ENCODE data around the gene ZWINT.

The ZWINT gene

GRCh38 chr10:56360967-56361612 is at the start of gene ZWINT:
TSS of gene ZWINT (minus strand) at chr10:56361259. CDS start at chr10:56361236, 23 bp downstream.
- peak; percentile 97 for DNase-seq
- in situ Hi-C loops (cut with MboI; ENCODE audit: low pct_unique_long_range_greater_than_20kb, low sequenced_read_pairs), result no loop called here

DNA sequence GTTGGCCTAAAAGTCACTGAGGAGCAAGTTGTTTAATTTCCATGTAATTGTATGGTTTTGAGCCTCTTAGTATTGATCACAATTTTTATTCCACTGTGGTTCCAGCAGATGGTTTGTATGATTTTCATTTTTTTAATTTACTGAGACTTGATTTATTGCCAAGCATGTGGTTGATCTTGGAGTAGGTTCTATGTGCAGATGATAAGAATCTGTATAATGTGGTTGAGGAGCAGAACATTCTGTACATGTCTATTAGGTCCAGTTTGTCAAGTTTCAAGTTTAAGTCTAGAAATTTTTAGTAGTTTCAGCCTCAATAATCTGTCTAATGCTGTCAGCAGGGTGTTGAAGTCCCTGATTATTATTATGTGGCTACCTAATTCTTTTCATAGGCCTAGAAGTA is 22.7 kb upstream of the ZWINT start:
- in situ Hi-C loops (cut with MboI; ENCODE audit: low pct_unique_long_range_greater_than_20kb, low sequenced_read_pairs), result no loop called here

GRCh38 chr10:56370217-56371113 is 9.4 kb upstream of the ZWINT start:
- peak; percentile 59 for DNase-seq
- in situ Hi-C loops (cut with MboI; ENCODE audit: low pct_unique_long_range_greater_than_20kb, low sequenced_read_pairs), result no loop called here

More for the DNA sequence above, 22.7 kb upstream of the ZWINT start:
- DNase-seq, result no peak

- no peak for DNase-seq
- in situ Hi-C loops (cut with MboI; ENCODE audit: low pct_unique_long_range_greater_than_20kb, low sequenced_read_pairs), result no loop called here
These were observed 484 bp downstream of the ZWINT start for GRCh38 chr10:56360583-56360966.

DNA sequence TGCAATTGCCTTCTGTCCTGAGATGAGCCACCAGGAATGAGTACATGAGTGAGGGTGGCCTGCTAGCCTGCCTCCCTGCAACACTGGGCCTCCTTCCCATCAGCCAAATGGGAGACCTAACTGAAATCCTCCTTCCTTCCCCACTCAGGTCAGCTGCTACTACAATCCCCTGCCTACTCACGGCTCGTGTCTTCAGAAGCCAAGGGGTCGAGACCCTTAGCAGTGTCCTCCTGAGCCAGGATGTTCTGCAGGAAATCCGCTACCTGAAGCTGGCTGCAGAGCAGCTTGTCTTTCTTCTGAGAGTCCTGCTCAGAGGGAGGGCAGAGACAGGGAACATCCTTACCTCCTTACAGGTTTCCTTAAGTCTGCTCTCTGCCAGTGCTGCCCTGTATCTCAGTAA is 1.2 kb downstream of the ZWINT start:
- in situ Hi-C loops (cut with MboI; ENCODE audit: low pct_unique_long_range_greater_than_20kb, low sequenced_read_pairs), result no loop called here
- no peak for DNase-seq

DNA sequence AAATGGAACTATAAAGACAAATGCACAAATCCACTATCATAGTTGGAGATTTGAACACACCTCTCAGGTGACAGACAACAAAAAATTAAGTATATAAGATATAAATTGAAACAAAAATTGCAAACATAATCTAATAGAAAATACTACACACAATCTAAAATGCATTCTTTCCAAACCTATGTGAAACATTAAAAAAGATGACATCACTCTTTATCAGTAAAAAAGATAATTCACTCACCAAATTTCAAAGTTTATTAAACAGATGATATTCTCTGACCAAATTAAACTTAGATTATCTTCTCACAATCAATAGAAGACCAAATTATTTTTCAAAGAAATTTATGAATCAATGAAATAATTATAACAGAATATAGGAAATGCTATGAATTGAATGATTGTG is 4.0 kb downstream of the ZWINT start:
- in situ Hi-C loops (cut with MboI; ENCODE audit: low pct_unique_long_range_greater_than_20kb, low sequenced_read_pairs), result no loop called here
- no peak for DNase-seq

DNA sequence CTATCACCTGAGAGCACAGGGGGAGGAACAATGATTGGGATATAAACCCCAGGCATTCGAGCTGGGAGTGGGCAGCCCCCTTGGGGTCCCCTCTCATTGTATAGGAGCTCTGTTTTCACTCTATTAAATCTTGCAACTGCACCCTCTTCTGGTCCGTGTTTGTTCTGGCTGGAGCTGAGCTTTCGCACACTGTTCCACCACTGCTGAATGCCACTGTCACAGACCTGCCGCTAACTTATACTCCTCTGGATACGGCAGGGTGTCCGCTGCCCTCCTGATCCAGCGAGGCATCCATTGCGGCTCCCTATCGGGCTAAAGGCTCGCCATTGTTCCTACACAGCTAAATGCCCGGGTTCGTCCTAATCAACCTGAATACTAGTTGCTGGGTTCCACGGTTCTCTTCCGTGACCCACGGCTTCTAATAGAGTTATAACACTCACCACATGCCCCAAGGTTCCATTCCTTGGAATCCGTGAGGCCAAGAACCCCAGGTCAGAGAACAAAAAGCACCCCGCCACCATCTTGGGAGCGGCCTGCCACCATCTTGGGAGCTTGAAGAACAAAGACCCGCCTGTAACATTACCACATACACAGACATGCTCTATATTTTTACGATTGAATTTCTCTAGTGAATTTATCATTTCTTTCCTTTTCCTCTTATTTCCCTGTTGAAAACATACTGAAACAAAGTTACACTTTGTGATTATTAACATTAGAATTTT is 9.0 kb downstream of the ZWINT start:
- DNase-seq, result no peak

GRCh38 chr10:56349611-56350010 is 11.4 kb downstream of the ZWINT start:
- in situ Hi-C loops (cut with MboI; ENCODE audit: low pct_unique_long_range_greater_than_20kb, low sequenced_read_pairs), result no loop called here

More for the DNA sequence above, 9.0 kb downstream of the ZWINT start:
- in situ Hi-C loops (cut with MboI; ENCODE audit: low pct_unique_long_range_greater_than_20kb, low sequenced_read_pairs), result no loop called here

DNA sequence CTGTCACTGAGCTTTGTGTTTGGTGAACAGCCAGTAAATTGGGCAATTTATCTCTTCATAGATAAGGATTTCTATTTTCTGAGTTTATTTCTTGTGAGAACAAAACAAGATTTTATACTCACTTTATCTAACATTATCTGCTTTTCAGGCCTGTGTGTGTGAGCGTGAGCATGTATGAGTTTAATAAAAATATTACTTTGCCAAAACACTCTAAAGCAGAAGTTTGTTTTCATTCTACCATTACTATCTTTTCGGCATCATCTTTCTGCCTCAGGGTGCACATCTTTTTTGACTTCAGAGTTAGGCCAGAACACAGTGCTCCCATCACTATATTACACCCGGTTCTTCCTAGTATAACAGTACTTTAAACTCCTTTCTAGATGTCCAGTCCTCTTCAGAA is 13.0 kb downstream of the ZWINT start:
- no peak for DNase-seq
- in situ Hi-C loops (cut with MboI; ENCODE audit: low pct_unique_long_range_greater_than_20kb, low sequenced_read_pairs), result no loop called here

More at GRCh38 chr10:56349611-56350010, 11.4 kb downstream of the ZWINT start:
- no peak for DNase-seq

DNA sequence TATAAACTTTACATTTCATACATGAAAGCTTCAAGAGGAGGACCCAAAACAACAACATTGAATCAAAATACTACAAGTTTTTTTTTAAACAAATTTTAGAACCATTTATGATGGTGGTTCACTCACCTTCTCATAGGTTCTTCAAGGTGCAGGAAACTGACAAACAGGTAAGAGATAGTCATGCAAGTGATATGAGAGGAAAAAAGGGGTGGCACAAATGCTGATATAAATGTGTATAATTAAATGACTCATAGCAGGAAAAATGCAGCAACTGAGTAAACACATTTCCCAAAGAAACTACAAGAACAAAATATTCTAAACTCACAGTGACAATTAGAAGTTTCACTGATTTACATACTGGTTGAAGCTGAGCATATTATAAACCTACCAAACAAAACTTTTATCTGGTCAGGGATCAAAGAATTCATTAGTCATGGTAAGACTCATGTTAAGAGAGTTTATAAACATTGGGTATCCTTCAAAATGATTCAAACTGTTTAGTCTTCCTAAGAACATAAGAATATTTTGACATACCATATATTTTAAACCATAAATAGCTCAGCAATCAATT is 14.1 kb downstream of the ZWINT start:
- in situ Hi-C loops (cut with MboI; ENCODE audit: low pct_unique_long_range_greater_than_20kb, low sequenced_read_pairs), result no loop called here
- no peak for DNase-seq

GRCh38 chr10:56341612-56342011 is 19.4 kb downstream of the ZWINT start:
- in situ Hi-C loops (cut with MboI; ENCODE audit: low pct_unique_long_range_greater_than_20kb, low sequenced_read_pairs), result no loop called here
- DNase-seq, result no peak

- DNase-seq, result no peak
- in situ Hi-C loops (cut with MboI; ENCODE audit: low pct_unique_long_range_greater_than_20kb, low sequenced_read_pairs), result no loop called here
These were observed 31.1 kb downstream of the ZWINT start for GRCh38 chr10:56329961-56330360.

- in situ Hi-C loops (cut with MboI; ENCODE audit: low pct_unique_long_range_greater_than_20kb, low sequenced_read_pairs), result no loop called here
- DNase-seq, result no peak
These were observed 33.9 kb downstream of the ZWINT start for GRCh38 chr10:56327118-56327517.

DNA sequence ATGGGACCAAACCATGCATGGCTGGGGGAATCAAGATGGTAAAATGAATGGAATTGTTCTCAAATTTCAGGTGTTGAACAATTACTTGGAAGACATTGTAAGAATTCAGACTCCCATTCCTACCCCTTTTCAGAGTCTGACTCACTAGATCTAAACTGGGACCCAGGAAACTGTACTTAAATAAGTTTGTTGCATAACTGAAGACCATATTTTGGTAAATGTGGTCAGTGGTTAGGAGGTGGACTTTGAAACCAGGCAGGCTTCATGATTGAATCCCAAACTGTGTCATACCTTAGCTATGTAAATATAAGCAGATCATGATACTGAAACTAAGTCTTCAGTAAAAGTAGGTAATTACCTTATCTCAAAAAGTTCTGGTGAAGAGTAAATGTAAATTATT is 41.7 kb downstream of the ZWINT start:
- in situ Hi-C loops (cut with MboI; ENCODE audit: low pct_unique_long_range_greater_than_20kb, low sequenced_read_pairs), result no loop called here
- no peak for DNase-seq

- in situ Hi-C loops (cut with MboI; ENCODE audit: low pct_unique_long_range_greater_than_20kb, low sequenced_read_pairs), result no loop called here
- DNase-seq, result no peak
These were observed 42.2 kb downstream of the ZWINT start for GRCh38 chr10:56318816-56319215.

DNA sequence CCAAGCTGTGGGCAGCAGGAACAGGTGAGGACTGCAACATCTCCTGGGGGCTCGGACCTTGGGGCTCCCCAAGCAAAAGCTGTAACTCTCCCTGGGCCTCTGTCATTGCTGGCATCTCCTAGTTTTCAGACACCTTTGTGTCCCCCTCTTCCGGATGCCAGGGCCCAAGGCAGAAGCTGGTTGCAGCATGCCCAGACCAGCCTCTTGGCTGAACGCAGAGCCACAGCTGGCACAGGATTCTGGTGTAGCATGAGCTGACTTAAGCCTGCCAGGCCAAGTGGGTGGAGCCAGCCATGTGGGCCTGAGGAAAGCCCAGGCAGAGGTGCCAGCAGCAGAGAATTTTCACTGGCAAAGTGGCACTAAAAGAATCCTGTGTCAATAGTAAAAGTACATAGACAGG is 43.5 kb downstream of the ZWINT start:
- DNase-seq, result no peak
- in situ Hi-C loops (cut with MboI; ENCODE audit: low pct_unique_long_range_greater_than_20kb, low sequenced_read_pairs), result no loop called here

- DNase-seq, result no peak
- in situ Hi-C loops (cut with MboI; ENCODE audit: low pct_unique_long_range_greater_than_20kb, low sequenced_read_pairs), result no loop called here
These were observed 44.5 kb downstream of the ZWINT start for GRCh38 chr10:56316603-56317002.

Data from KBM-7 (cell line).